HepG2 (cell line): ENCODE results near the gene SLC24A4. TPM values are rescaled to one million over a fixed set of nuclear protein-coding genes. Genes with fewer than 3 reads are reported as not detected.

Experiments
- ATAC-seq: fragments of 200-7000 bp; cut with Tn5 transposase; 3 replicates; pipeline ENCODE4 v1.9.1; 2020; ENCODE audit warnings: mild to moderate bottlenecking, moderate library complexity
- BruUV-seq: library from RNA; stranded (reverse); fragments of 400-500 nt; replicated peaks from 2 replicates; lab custom pipeline; 2021; lab: Mats Ljungman, UMichigan
- CTCF ChIA-PET: fragments of 300-600 bp; formaldehyde crosslinking; extraction: SDS; loops from one replicate; lab custom pipeline; 2021; ENCODE audit warnings: low total read pairs, inconsistent platforms, low intra/inter-chr PET ratio; lab: Yijun Ruan, JAX
- POLR2A ChIA-PET: fragments of 350-600 bp; sonication (Branson Sonifier 250); formaldehyde crosslinking; loops from one replicate; lab custom pipeline; 2020; ENCODE audit warnings: antibody characterized with exemption, inconsistent platforms; lab: Yijun Ruan, JAX
- DNase-seq: peaks from one replicate; pipeline ENCODE4 v3.0.0-alpha.2; 2015; ENCODE audit warnings: low spot score
- FAIRE-seq: peaks from 3 replicates; lab custom pipeline; 2011; peaks lifted over from hg19 to GRCh38; lab: Jason Lieb, UNC
- H2AFZ ChIP-seq: one replicate; pipeline ENCODE4 v1.6.1; 2011; ENCODE audit warnings: low read length, inconsistent platforms
- H3K27ac ChIP-seq: fragments of 300-600 bp; 3 replicates; pipeline ENCODE4 v1.8.0; 2011; ENCODE audit warnings: mixed run types, mild to moderate bottlenecking, mixed read lengths, low read length, inconsistent platforms; ENCODE audit not compliant: insufficient read depth; ENCODE audit errors: extremely low read length
- H3K27me3 ChIP-seq, 2 experiments: fragments of 200-600 bp in 1 of 2; 2 replicates in 1 of 2; 3 replicates in 1 of 2; pipeline versions ENCODE4 v1.6.0 to v1.8.0; 2011; ENCODE audit warnings: low read length in 2 of 2, mild to moderate bottlenecking in 2 of 2, moderate library complexity in 2 of 2, inconsistent platforms in 1 of 2; ENCODE audit not compliant: insufficient read depth in 2 of 2, control insufficient read depth in 1 of 2
- H3K36me3 ChIP-seq, 2 experiments: fragments of 200-600 bp in 1 of 2; replicated peaks in 1 of 2; 2 replicates in 1 of 2; 3 replicates in 1 of 2; pipeline versions ENCODE4 v1.5.1 to v1.8.0; 2011; ENCODE audit warnings: low read length in 2 of 2, inconsistent platforms in 1 of 2; ENCODE audit not compliant: insufficient read depth in 2 of 2, control insufficient read depth in 1 of 2
- H3K4me1 ChIP-seq: 2 replicates; pipeline ENCODE4 v1.5.1; 2012; ENCODE audit warnings: low read length, inconsistent platforms; ENCODE audit not compliant: insufficient read depth
- H3K4me2 ChIP-seq: 2 replicates; pipeline ENCODE4 v1.6.0; 2011; ENCODE audit warnings: low read depth, low read length, inconsistent platforms
- H3K4me3 ChIP-seq, 3 experiments: fragments of 200-600 bp in 1 of 3; sonication (generic), shearing (Covaris generic) in 1 of 3; replicated peaks in 1 of 3; 2 replicates each; pipeline ENCODE4 v1.5.1; 2011 to 2016; ENCODE audit warnings: low read length in 3 of 3, inconsistent platforms in 2 of 3, low read depth in 2 of 3, mild to moderate bottlenecking in 2 of 3, control low read depth in 1 of 3, mixed read lengths in 1 of 3; ENCODE audit not compliant: insufficient read depth in 1 of 3
- H3K79me2 ChIP-seq: one replicate; pipeline ENCODE4 v1.6.1; 2011; ENCODE audit warnings: low read length, inconsistent platforms; ENCODE audit not compliant: insufficient read depth
- H3K9ac ChIP-seq: 2 replicates; pipeline ENCODE4 v1.6.0; 2011; ENCODE audit warnings: mild to moderate bottlenecking, low read depth, low read length, inconsistent platforms; ENCODE audit not compliant: insufficient read depth
- H3K9me3 ChIP-seq: 2 replicates; pipeline ENCODE4 v1.5.1; 2012; ENCODE audit warnings: mild to moderate bottlenecking, low read length
- H4K20me1 ChIP-seq: 2 replicates; pipeline ENCODE4 v1.6.0; 2011; ENCODE audit warnings: inconsistent platforms, mild to moderate bottlenecking, low read length, moderate library complexity; ENCODE audit not compliant: insufficient read depth
- ATAD3A ChIP-seq: sonication (generic); formaldehyde crosslinking; IDR thresholded peaks from 2 replicates; pipeline ENCODE4 v1.4.0; 2020; ENCODE audit warnings: missing genetic modification reagents
- ELF3 ChIP-seq: IDR thresholded peaks from 2 replicates; pipeline ENCODE4 v1.6.1; 2016; ENCODE audit warnings: missing genetic modification reagents, missing compliant biosample characterization
- ERF ChIP-seq: IDR thresholded peaks from 2 replicates; pipeline ENCODE4 v1.6.1; 2018; ENCODE audit warnings: missing biosample characterization, missing genetic modification reagents
- FOXK1 ChIP-seq: sonication (generic); formaldehyde crosslinking; IDR thresholded peaks from 2 replicates; pipeline ENCODE4 v1.4.0; 2020; ENCODE audit warnings: low read depth, missing genetic modification reagents, borderline replicate concordance
- HMG20A ChIP-seq: IDR thresholded peaks from 2 replicates; pipeline ENCODE4 v1.6.1; 2016; ENCODE audit warnings: borderline replicate concordance
- LCORL ChIP-seq, 2 experiments: fragments of 450-650 bp in 1 of 2; sonication (generic) in 1 of 2; formaldehyde crosslinking in 1 of 2; IDR thresholded peaks; 2 replicates each; pipeline versions ENCODE4 v1.5.0 to v1.6.1; 2017 to 2020; ENCODE audit warnings: antibody characterized with exemption in 1 of 2, missing genetic modification reagents in 1 of 2
- NFIB ChIP-seq: sonication (generic); formaldehyde crosslinking; IDR thresholded peaks from 2 replicates; pipeline ENCODE4 v1.9.0; 2021; ENCODE audit warnings: missing genetic modification reagents, mild to moderate bottlenecking, borderline replicate concordance
- TBP ChIP-seq: sonication (generic); formaldehyde crosslinking; IDR thresholded peaks from 2 replicates; pipeline ENCODE4 v1.5.0; 2020; ENCODE audit warnings: missing genetic modification reagents
- ZBTB38 ChIP-seq: sonication (generic); formaldehyde crosslinking; IDR thresholded peaks from 2 replicates; pipeline ENCODE4 v1.5.1; 2020; ENCODE audit warnings: mild to moderate bottlenecking, missing genetic modification reagents
- ZFP82 ChIP-seq: sonication (generic); formaldehyde crosslinking; IDR thresholded peaks from 2 replicates; pipeline ENCODE4 v1.5.1; 2020; ENCODE audit warnings: mild to moderate bottlenecking, missing genetic modification reagents, borderline replicate concordance
- ZMYM4 ChIP-seq: sonication (generic); formaldehyde crosslinking; IDR thresholded peaks from 2 replicates; pipeline ENCODE4 v1.8.1; 2023; ENCODE audit warnings: mild to moderate bottlenecking, missing genetic modification reagents
- ZNF709 ChIP-seq: sonication (generic); formaldehyde crosslinking; IDR thresholded peaks from 2 replicates; pipeline ENCODE4 v1.5.0; 2020; ENCODE audit warnings: mild to moderate bottlenecking, missing genetic modification reagents
- WGBS: methylation state at CpG from one replicate; pipeline ENCODE4 v1.1.6; 2017; ENCODE audit warnings: low lambda C conversion rate; 5-methylcytosine and 5-hydroxymethylcytosine counted together
- in situ Hi-C: cut with HindIII; loops from 2 replicates; pipeline ENCODE4 v1.10.0; 2017; ENCODE audit warnings: low pct_unique_long_range_greater_than_20kb; ENCODE audit not compliant: extremely low pct_ligation_motif_present
- intact Hi-C: fragments of 100-400 bp; cut with micrococcal nuclease; formaldehyde crosslinking; loops from one replicate; pipeline ENCODE4 v1.10.0; 2022; ENCODE audit not compliant: unreplicated experiment
- polyA plus RNA-seq, 8 experiments: library from polyadenylated mRNA; depleted of rRNA in 3 of 8; stranded (reverse) in 7 of 8; unstranded in 1 of 8; fragments of >200 nt; fragmentation: Illumina TruSeq in 4 of 8; extraction: Trizol in 4 of 8; gene quantifications; 2 replicates each; pipeline versions ENCODE4 v1.2.1 to v1.2.3, GENCODE V29; 2011 to 2016; ENCODE audit warnings: low read depth in 4 of 8, missing spikeins in 1 of 8, mixed read lengths in 1 of 8; ENCODE audit not compliant: insufficient read depth in 1 of 8
- total RNA-seq, 5 experiments: library from RNA; depleted of rRNA; stranded (reverse); fragments of >200 nt; fragmentation: Illumina TruSeq; extraction: Trizol; gene quantifications; 2 replicates each; pipeline ENCODE4 v1.2.3, GENCODE V29; 2016; ENCODE audit warnings: low read depth in 1 of 5
- TF ChIP-seq, protein P1 (sequence below): sonication (generic); formaldehyde crosslinking; IDR thresholded peaks from 2 replicates; pipeline ENCODE4 v1.8.0; 2022; ENCODE audit warnings: missing genetic modification reagents, low read depth, mild to moderate bottlenecking, borderline replicate concordance
- TF ChIP-seq, protein P2 (sequence below): sonication (generic); formaldehyde crosslinking; IDR thresholded peaks from 2 replicates; pipeline ENCODE4 v1.5.1; 2020; ENCODE audit warnings: mild to moderate bottlenecking, missing genetic modification reagents, moderate library complexity
- TF ChIP-seq, protein P3 (sequence below): sonication (generic); formaldehyde crosslinking; IDR thresholded peaks from 2 replicates; pipeline ENCODE4 v1.4.0; 2020; ENCODE audit warnings: missing genetic modification reagents
- TF ChIP-seq, protein P4 (sequence below): sonication (generic); formaldehyde crosslinking; IDR thresholded peaks from 2 replicates; pipeline ENCODE4 v1.5.1; 2020; ENCODE audit warnings: missing genetic modification reagents, mild to moderate bottlenecking, borderline replicate concordance

The SLC24A4 gene
- total and polyA plus RNA-seq, 2 of the 13 experiments (the other 11 are each of a cell fraction or from before 2014, with no cell fraction given), result not detected

DNA sequence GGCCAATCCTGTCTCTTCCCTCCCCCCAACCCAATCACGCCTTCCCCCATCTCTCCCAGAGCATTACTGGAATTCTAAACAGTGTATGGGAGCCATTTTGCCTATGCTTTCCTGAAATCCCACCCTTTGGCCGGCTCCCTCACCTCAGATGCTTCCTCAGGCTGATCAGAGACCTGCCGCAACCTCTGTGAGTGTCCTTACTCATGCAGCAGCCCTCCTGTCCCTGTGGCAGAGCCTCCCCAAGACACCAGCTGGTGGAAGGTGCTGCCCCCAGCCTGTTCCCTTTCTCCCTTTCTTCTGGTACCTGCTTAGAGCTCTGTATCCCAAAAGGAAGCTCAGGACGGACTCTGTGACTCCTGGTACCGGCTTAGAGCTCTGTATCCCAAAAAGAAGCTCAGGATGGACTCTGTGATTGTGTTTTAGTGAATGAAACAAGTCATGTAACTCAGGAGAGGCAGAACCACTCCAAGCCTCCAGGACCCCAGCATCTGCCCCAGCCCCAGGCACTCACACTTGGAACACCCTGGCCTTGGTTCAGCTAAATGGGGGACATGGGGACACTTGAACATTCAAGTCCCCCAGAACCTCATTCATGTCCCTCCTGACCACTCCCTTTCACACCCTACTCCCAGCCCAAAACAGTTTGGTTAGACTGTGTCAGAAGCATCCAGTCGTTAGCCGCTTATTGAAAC lies 161.3 kb downstream of the SLC24A4 start (continued):
- TF ChIP-seq, protein P1, sequence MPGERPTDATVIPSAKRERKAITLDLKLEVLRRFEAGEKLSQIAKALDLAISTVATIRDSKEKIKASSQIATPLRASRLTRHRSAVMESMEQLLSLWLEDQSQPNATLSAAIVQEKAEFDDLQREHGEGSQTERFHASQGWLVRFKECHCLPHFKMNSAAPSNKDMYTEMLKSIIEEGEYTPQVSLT (CRISPR knock-in tag), result no peak
- TF ChIP-seq ZNF709 (CRISPR knock-in tag) (no peak), FOXK1 (CRISPR knock-in tag) (no peak)
- TF ChIP-seq, protein P2, sequence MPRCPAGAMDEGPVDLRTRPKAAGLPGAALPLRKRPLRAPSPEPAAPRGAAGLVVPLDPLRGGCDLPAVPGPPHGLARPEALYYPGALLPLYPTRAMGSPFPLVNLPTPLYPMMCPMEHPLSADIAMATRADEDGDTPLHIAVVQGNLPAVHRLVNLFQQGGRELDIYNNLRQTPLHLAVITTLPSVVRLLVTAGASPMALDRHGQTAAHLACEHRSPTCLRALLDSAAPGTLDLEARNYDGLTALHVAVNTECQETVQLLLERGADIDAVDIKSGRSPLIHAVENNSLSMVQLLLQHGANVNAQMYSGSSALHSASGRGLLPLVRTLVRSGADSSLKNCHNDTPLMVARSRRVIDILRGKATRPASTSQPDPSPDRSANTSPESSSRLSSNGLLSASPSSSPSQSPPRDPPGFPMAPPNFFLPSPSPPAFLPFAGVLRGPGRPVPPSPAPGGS (CRISPR knock-in tag), result no peak

DNA sequence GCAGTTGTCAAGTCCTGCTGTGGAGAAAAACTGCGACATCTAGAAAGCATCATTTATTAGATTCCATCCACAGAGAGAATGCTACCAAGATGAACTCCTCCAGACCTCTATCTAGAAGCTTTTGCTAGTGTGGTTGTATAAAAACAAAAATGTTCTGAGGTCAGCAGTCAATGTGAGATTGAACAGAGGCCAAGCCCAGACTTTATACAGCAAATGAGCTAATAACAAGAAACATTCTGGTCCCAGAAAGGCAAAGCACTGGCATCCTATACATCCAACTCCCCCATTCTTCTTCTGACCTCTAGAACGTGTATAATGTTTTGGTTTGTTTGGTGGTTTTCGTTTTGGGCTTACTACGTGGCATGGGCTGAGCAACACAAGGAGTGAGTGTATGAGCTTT lies 163.9 kb downstream of the SLC24A4 start:
- Histone ChIP-seq H3K9me3 (no peaks in the 10 kb centered on the region), H3K4me1 (peaks cover 15% of the 10 kb centered on the region), H2AFZ (no peak overlapping the region), H3K9ac (no peak overlapping the region), H4K20me1 (no peaks in the 10 kb centered on the region), H3K27me3 (peaks cover 5 to 26% of the 10 kb centered on the region in 2 experiments; a peak in 4 of 5 replicates), H3K4me3 (no peak overlapping the region), H3K27ac (no peak overlapping the region), H3K36me3 (no peaks in the 10 kb centered on the region), H3K79me2 (no peaks in the 10 kb centered on the region), H3K4me2 (no peak overlapping the region)
- ChIA-PET CTCF (no interaction called here), POLR2A (no interaction called here)
- ATAC-seq (no peak), DNase-seq (no peak), FAIRE-seq (no peak)
- intact Hi-C loops, result no loop called here
- TF ChIP-seq, protein P3, sequence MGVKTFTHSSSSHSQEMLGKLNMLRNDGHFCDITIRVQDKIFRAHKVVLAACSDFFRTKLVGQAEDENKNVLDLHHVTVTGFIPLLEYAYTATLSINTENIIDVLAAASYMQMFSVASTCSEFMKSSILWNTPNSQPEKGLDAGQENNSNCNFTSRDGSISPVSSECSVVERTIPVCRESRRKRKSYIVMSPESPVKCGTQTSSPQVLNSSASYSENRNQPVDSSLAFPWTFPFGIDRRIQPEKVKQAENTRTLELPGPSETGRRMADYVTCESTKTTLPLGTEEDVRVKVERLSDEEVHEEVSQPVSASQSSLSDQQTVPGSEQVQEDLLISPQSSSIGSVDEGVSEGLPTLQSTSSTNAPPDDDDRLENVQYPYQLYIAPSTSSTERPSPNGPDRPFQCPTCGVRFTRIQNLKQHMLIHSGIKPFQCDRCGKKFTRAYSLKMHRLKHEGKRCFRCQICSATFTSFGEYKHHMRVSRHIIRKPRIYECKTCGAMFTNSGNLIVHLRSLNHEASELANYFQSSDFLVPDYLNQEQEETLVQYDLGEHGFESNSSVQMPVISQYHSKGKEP (CRISPR knock-in tag), result no peak
- no peak for TF ChIP-seq ZFP82 (CRISPR knock-in tag)
- TF ChIP-seq, protein P4, sequence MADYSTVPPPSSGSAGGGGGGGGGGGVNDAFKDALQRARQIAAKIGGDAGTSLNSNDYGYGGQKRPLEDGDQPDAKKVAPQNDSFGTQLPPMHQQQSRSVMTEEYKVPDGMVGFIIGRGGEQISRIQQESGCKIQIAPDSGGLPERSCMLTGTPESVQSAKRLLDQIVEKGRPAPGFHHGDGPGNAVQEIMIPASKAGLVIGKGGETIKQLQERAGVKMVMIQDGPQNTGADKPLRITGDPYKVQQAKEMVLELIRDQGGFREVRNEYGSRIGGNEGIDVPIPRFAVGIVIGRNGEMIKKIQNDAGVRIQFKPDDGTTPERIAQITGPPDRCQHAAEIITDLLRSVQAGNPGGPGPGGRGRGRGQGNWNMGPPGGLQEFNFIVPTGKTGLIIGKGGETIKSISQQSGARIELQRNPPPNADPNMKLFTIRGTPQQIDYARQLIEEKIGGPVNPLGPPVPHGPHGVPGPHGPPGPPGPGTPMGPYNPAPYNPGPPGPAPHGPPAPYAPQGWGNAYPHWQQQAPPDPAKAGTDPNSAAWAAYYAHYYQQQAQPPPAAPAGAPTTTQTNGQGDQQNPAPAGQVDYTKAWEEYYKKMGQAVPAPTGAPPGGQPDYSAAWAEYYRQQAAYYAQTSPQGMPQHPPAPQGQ (CRISPR knock-in tag), result no peak
- no peak for TF ChIP-seq ERF (CRISPR knock-in tag)
- no peak for TF ChIP-seq TBP (CRISPR knock-in tag)
- TF ChIP-seq ELF3 (CRISPR knock-in tag), result no peak
- no peak for TF ChIP-seq ATAD3A (CRISPR knock-in tag)
- no peak for TF ChIP-seq ZBTB38 (CRISPR knock-in tag)
- no peak for TF ChIP-seq ZMYM4 (CRISPR knock-in tag)
- TF ChIP-seq NFIB (CRISPR knock-in tag), result no peak
- TF ChIP-seq HMG20A (CRISPR knock-in tag), result no peak
- TF ChIP-seq LCORL (IDR thresholded peaks at IDR 0.05), result no peak
- no peak for TF ChIP-seq LCORL (CRISPR knock-in tag; IDR thresholded peaks at IDR 0.05)
- in situ Hi-C loops, result no loop called here
- WGBS, result 3% methylated on average over 4 of the region's 4 CpGs
- BruUV-seq, result no TSS peak
